HG03045 (cell line): ENCODE measurements around the gene PRG3.
A peak's percentile ranks its signal among the peaks of the same experiment; 100 is the strongest.

Source experiments
- ATAC-seq: cut with Tn5 transposase; IDR thresholded peaks from one replicate; pipeline ENCODE4 v1.9.1; 2021; ENCODE audit warnings: mild to moderate bottlenecking, moderate library complexity; ENCODE audit not compliant: unreplicated experiment

Gene PRG3, protein sequence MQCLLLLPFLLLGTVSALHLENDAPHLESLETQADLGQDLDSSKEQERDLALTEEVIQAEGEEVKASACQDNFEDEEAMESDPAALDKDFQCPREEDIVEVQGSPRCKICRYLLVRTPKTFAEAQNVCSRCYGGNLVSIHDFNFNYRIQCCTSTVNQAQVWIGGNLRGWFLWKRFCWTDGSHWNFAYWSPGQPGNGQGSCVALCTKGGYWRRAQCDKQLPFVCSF

DNA sequence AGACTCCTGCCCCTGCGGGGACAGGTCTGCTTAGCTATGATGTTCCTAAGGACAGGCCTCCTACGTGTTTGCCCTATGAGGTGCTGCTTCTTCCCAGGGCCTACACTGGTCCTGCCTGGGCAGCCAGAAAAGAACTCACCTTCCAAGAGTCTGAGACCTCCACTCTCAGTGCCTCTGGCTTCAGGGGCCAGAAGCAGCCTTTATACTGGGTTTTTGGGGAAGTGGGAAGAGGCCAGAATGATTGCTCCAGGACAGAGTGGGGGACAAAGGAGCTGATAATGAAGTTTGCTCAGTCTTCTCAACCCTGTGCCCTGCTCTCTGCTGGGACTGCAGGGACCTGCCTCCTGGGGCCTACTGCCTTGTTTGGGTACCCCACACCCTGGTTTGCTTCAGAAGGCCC is at the start of gene PRG3:
TSS of gene PRG3 (minus strand) at position 176 of the 400 bp plus-strand sequence. CDS start 442 bp downstream, outside the sequence.
- ATAC-seq: no peak

DNA sequence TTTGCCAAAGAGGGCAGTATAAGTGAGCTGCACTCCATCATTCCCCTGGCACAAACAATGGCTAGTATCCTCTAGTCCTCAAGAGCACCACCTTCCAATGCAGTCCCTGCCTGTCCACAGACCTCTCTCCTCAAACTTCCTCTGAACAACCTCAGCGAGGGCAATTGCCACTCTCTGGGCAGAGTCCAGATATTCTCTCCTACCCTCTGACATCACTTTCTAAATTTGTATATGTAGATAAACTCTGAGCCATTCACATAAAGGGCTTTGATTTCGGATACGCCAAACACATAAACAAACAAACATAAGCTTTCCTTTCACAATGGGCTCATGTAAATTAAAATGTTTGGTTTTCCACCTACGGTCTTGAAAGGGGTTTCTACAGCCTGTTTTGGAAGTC is 49.0 kb upstream of the PRG3 start:
- no peak for ATAC-seq

DNA sequence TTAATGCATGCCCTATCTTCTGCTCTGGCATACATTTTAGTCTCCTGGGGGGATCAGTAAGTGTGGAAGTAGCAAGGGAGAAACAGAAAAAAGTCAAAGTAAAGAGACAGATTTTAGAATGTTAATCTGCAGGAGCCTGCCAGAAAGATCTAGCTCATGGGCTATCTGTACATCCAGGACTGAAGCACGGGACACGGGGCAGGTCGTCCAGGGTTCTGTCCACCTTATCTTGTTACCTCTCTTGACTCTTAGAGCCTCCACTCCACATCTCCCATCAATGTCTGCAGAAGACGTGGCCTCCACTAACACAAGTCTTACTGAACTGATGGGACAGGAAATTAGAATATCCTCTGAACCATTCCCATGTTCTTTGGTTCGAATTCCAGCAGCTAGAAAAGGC is 47.7 kb upstream of the PRG3 start:
- no peak for ATAC-seq

DNA sequence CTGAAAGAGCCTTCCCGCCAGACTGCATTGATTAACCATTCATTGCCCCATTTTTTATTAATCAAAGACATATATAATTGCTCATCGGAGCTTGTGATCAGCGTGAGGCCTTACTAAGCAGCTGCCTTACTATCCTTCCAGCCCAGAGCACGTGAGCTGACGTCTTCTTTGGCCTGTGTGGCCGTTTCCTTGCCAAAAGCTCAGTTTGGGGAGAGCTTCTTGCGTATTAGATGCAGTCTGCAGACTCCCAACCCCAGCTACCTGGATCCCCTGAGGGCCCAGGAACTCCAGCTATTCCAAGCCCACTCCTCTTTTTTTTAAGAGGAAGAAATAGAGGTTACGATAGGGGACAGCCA is 46.8 kb upstream of the PRG3 start:
- ATAC-seq: no peak

DNA sequence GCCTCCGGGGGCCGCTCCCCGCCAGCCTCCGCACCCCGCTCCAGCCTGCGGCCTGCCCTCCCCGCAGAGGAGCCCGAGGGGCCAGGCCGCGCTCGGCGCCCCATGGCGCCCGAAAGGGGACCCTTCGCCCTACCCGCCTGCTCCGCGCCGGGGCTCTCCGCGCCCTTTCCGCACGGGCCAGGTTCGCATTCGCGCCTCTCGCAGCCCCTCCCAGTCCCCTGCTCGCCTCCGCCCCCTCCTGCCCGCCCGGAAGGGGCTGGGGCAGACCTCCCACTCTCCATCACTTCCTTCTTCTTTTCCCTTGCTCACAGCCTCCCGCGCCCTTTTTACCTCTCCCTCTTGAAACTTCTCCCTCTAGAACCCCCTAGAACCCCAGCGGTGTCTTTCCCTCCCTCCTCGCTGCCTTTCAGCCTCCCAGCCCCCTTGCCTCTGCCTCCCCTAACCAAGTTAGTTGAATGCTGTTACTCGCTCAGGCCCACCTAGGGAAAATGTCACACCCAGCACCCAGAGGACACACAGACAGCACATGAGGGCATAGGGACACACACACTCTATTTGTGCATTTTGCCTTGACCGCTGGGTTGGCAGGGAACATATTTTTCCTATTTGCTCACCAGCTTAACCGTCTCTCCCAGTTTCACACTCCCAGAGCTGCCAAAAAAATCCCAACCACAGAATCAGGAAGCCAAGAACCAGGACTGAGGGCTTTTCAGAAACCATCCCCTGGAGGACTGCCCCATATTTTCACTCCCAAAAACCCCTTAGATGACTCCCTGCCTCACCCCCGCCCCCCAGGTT is 46.2 kb upstream of the PRG3 start, which contains the start of gene SLC43A3:
TSS of gene SLC43A3 (minus strand) at position 193 of the 798 bp plus-strand sequence. CDS start 949 bp downstream, outside the sequence.
- peak; percentile 63 for ATAC-seq

DNA sequence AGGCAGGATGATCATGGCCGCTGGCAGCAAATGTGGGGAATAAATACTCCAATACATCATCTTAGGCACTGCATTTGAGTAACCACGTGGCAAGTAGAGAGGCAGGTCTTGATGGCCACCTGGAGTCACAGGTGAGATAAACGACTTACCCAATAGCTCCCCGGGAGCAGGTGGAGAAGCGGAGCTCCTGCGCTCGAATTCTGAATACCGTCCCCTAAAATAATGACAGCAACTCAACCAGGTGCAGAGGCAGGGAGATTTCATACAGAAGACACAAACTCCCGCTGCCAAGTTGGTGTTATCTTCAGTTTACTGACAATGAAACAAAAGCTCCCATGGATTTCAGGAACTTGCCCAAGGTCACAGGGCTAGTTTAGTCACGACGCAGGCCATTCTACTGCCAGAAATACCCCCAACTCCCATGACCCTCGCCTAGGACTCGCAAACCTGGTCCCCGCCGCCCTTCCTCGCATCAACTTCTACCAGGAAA is 45.5 kb upstream of the PRG3 start:
- ATAC-seq: no peak

DNA sequence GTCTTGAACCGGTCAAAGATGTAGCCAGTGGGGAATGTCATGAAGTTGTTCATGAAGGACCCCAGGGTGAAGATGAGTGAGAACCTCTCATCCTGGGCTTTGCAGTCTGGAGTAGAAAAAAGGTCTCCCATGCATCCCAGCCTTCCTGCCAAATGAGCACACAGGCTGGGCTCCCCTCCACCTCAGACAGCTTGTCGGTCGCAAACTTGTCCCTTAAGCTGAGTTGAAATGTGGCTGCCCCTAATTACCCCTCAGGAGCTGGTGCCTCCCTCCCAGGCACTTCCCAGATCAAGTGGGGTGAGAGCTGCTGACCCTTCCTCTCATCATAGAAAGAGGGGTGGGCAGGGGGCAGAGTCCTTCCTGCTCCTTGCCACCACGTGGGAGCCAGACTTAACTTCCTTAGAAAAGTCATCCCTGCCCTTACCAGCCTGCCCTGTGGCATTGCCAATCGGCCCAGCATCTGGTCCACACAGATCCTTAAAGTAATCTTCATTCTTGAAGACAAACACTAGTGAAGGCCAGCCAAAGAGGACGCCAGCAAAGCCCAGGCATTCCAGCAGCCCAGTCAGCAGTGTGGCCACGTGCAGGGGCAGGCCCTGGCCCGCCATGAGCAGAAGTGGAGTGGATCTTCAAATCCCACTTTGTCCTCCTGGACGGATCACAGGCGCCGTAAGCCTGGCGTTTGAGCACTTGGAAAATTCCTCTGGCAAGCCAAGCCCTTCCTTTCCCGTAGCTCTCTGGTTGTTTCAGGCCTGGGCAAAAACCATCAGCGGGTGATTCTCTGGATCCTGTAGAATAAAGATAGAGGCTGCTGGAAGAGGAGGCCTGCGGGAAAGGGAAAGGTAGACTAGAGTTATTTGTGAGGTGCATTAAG is 44.9 kb upstream of the PRG3 start:
- no peak for ATAC-seq

DNA sequence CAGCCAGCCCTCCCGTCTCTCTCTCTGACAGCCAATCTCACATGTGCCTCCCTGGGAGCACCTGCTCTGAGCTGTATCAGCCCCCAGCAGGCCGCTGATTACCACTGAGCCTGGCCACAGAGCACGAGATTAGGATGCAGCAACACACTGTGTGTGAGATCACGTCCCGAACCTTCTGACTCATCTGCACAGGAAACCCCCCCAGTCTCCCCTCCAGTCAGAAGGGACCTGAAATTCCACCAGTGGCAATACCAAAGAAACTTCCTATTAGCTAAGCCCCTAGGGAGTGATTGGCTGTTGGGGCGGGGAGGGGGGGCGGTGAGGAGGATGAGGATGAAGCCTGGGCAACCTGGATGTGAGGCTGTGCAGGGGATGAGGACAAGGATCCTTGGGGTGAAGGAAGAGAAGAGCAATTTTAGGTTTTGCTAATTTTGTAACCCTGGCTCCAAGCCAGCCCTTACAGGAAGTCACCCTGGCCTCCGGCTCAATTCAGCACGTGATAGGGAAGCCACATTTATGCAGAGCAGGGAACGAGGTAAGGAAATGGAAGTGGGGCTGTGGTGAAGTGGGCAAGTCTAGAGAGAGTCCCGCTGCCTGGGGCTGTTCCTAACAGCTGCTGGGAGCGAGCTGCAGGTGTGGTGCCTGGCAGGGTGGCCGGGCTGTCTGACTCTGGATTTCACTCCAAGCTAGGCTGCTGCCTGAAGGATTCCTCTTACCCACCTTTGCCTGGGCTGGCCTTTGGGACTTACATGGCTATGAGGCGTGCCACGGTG is 44.0 kb upstream of the PRG3 start:
- ATAC-seq: peak; percentile 87

DNA sequence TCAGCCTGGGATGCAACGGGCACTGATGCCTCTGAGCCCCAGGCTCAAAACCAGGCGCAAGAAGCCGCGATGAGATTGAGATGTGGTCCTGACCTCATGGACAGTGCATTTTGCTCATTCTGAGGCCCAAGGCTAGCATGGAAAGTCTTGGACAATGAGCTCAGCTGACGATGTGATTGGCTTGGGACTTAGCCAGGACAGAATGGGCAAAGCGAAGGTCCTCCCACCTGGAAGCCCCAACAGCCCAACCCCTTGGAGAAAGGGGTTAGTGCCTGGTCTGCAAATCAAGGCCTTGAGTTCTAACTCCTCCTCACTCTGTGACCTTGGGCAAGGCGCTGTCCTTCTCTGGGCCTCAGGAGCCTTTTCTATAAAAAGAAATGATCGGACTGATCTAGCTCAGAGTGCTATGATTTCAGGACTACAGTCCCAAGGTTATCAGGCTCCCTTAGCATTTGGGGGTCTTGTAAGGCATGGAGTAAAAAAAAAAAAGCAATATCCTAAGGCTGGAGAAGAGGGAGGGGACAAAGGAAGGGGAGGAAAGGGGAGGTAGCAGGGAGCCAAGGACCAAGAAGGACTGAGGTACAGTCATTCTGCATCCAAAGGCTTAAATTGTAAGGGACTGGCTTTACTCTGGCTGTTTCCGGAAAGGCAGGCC is 43.3 kb upstream of the PRG3 start:
- no peak for ATAC-seq

DNA sequence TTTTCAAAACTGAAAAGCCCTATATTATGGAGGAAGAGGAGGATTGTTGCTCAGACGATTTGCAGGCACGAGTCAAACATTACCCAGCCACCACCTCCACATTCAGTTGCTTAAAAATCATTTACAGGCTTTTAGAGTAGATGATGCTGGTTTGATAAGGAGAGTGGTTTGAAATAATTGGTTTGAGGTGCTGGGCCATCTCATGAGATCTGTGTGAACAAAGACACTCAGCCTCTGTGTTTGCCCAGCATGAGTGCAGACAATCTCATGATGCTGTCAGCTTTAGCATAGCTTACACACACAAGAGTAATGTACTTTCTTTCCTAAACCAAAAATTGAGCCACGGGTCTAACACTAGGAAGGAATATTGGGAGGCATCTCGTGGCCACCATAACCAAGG is 41.7 kb upstream of the PRG3 start:
- ATAC-seq: no peak

DNA sequence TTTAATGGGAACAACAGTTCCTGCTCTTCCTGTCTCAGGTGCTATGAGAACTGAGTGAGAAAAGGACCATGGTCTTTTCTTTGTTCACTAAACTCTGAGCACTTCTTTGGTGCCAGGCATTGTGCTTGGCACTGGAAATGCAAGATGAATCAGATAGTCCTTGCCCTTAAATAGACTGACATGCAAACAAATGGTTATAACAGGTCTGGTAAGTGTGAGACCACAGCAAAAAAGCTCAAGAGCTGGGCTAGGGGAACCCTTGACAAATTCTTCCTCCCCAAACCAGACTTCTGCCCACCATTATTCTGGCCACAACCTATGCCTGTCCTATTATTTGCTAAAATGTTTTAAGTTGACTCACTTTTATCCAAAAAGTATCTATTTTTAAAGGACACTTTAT is 40.9 kb upstream of the PRG3 start:
- ATAC-seq: no peak

DNA sequence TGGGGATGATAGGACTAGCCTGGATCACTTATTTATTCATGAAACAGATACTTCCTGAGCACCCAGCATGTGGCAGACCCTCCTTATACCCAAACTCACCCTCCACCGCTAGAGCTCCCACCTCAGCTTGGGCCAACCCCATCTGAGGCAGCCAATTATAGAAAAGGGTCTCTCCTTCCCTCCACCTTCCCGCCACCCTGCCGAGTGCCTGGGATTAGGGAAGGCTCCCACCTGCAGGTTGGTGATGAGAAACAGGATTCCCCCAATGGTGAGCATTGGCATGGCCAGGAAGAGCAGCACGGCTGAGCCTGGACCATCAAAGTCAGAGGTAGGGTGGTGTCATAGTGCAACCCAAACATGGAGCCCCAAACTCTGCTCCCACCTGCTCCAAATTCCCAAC is 40.1 kb upstream of the PRG3 start:
- ATAC-seq: no peak

DNA sequence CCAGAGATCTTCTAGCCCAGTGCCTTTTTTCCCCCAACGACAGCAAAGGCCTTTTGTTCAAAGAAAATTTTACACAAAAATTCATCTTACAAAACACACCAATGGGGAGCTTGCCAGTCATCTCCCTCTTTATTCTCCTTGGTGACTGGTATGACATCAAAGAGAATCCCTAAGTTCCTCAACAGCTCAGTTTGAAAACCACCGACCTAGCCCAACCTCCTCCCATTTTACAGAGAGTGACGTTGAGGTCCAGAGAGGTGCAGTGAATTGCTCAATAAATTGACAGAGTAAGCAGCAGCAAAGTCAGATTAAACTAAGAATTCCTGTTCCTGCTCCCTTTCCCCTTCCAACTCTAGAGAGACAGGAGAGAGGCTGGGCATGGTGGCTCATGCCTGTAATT is 38.2 kb upstream of the PRG3 start:
- no peak for ATAC-seq

DNA sequence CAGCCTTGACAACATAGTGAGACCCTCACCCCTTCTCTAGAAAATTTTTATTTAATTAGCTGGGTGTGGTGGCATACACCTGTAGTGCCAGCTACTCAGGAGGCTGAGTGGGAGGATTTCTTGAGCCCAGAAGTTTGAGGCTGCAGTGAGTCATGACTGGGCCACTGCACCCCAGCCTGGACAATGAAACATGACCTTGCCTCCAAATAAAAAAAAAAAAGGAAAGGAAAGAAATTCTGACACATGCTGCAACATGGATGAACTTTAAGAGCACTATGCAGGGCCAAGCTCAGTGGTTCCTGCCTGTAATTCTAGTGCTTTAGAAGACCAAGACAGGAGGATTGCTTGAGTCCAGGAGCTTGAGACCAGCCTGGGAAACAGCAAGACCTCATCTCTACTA is 37.2 kb upstream of the PRG3 start:
- ATAC-seq: no peak

DNA sequence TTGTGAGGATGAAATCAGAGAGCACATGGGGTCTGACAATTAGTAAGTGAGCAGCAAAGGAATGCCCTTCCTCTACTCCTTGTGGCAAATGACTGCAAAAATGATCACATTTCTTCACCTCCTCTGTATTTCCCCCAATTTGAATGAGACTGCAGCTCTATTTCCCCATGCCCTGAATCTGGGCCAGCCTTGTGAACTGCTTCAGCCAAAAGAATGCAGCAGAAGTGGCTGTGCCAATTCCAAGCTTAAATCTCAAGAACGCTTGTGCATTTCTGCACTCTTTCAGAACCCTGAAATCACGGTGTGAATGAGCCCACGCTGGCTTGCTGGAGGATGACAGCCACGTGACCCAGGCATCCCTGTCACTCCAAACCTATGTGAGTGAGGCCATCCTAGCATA is 36.1 kb upstream of the PRG3 start:
- ATAC-seq: no peak

DNA sequence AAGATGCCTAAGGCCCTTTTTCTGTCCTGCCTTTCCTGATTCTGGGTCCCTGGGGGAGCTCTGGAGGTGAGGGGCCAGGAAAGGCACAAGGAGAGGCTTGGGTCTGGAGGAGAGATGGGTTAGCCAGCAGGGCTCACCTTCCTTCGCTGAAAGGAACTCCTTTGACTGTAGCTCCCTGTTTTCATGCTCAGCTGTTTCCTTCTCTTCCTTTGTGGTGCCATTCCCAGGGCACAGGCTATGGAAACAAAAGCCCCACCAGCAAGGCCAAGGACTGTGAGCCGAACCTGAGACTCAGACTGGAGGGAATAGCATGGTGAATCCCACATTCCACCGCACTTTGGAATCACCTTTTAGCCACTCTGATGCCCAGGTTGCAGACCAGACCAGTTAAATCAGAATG is 35.5 kb upstream of the PRG3 start:
- no peak for ATAC-seq

DNA sequence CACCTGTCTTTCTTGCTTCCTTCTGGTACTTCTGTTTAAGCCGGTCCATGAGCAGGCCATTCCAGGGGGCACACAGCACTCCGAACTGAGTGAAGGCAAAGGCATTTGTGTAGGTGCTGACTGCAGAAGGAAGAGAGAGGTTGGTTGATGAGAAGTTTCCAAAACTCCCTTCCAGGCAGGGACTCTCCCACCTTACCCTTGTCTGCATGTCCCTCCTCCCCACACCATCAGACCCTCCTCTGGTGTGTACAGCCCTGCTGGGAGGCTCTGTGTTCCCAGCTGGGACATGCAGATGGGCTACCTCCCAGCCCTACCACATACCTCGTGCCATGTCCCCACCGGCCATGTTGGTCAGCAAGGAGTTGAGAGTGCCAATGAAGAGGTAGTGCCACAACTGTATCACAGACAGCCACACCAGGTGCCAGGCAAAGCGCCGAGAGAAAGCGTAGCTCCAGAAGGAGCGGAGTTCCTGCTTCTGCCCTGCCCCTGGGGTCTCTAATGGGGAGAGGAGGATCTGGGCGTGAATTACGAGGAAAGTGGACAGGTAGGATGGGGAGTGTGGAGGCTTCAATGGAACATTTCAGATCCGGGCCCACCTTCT is 33.8 kb upstream of the PRG3 start:
- peak; percentile 47 for ATAC-seq

DNA sequence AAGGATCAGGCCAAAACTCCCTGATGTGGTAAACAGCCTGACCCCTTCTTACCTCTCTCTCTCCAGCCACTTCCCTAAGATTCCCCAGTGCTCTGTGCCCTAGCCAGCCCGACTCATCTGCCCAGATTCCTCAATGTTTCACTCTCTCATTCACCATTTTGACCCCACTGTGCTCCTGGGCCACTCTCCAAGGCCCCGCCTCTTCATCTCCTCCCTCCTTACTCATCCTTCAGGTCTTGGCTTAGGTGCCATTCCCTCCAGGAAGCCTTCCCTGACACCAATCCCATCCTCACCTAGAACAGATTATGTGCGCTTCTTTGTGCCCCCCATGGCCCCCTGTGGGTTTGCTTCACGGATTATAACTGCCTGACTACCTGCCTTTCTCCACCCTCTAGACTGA is 32.7 kb upstream of the PRG3 start:
- no peak for ATAC-seq

DNA sequence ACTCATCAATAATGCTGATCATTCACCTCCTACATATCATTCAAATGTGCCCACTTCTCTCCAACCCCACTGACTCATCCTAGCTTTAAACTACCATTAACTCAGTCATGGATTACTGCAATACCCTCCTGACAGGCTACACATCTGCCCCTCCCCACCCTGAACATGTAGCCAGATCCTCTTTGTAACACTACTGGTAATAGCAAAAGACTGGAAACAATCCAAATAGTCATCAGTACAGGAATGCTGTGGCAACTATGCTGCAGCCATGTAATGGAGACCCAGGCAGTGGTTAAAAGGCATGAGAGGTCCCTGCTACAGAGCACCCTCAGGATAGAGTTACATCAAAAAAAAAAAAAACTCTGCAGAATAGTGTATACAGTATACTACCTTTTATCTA is 29.3 kb upstream of the PRG3 start:
- no peak for ATAC-seq
